Activated CD4-positive, alpha-beta T cell treated with anti-CD3 and anti-CD28 coated beads, Interleukin-2, amount 50 U/mL, for 16 hours (primary cell): ENCODE results near the gene FRYL.
"Not testable (repeated sequence)": the region's sequence is repeated elsewhere in the genome, so short reads cannot be mapped to it uniquely, and the experiment has no call there.

Experiments used
- DNase-seq: peaks from one replicate; pipeline ENCODE4 v3.0.0-alpha.2; 2020

The FRYL gene

GRCh38 chr4:48745223-48745622 is 34.9 kb downstream of the FRYL start:
- not testable (repeated sequence) for DNase-seq

DNA sequence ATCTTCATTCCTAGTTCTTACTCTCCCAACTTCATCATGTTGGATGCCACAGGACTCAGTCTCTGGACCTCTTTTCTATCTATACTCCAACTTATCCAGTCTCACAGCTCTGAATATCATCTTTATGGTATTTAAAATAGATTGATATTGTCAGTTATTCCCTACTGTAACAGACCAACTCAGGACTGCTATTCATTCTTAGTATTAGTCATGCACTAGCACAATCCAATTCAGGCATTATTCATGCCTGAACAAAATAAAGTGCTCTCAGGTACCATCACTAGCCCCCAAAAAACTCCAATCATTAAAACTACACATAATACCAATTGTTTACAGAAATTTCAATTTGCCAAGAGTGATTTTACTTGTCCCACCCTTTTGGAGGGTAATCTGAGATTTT is 37.7 kb downstream of the FRYL start:
- no peak for DNase-seq

GRCh38 chr4:48739560-48740019 is 40.5 kb downstream of the FRYL start:
- peak; percentile 67 for DNase-seq

GRCh38 chr4:48738856-48739255 is 41.2 kb downstream of the FRYL start:
- DNase-seq, result no peak

GRCh38 chr4:48728906-48729496 is 51.1 kb downstream of the FRYL start:
- not testable (repeated sequence) for DNase-seq

- no peak for DNase-seq
Measured at GRCh38 chr4:48727666-48728459, 52.2 kb downstream of the FRYL start.

GRCh38 chr4:48725414-48725813 is 54.7 kb downstream of the FRYL start:
- no peak for DNase-seq

DNA sequence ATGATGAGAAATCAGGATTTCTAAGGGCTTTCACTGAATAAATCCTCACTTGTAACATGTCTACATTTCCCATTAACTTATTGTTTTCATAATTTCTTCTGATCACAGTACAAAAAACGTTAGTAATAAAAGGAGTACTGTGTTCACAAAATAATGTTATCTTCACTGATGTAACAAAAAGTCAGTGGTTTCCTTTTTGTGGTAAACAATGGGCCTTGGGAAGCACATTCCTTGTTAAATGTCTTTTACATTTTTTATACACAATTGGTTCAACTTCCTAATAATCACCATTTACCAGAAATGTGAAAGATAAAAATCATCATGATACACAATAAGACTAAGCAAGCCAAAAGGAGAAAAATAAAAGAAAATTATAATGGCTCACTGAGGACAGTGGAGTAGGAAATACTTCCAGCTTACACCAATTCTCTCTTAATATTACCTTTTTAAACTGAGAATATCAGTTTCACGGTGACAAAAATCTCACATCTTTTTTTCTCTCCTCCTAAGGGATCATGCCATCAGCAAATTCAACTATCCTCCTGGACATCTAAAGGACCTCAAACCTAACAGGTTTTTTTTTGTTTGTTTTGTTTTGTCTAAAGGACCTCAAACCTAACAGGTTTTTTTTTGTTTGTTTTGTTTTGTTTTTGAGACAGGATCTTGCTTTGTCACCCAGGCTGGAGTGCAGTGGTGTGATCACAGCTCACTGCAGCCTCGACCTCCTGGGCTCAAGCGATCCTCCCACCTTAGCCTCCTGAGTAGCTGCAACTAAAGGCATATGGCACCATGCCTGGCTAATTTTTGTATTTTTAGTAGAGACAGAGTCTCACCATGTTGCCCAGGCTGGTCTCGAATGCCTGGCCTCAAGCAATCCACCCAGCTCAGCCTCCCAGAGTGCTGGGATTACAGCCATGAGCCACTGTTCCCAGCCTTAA is 57.3 kb downstream of the FRYL start:
- DNase-seq, result no peak

DNA sequence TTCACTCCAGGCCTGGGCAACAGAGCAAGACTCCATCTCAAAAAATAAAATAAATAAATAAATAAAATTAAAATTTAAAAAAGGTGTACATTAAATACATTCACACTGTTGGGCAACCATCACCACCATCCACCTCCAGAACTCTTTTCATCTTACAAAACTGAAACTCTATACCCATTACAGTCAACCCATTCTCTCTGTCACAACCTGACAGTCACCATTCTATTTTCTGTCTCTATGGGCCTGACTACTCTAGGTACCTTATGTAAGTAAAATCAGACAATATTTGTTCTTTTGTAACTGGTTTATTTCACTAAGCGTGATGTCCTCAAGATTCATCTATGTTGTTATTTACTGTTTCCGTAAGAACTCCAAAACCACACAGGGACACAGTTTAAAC is 59.6 kb downstream of the FRYL start:
- no peak for DNase-seq

DNA sequence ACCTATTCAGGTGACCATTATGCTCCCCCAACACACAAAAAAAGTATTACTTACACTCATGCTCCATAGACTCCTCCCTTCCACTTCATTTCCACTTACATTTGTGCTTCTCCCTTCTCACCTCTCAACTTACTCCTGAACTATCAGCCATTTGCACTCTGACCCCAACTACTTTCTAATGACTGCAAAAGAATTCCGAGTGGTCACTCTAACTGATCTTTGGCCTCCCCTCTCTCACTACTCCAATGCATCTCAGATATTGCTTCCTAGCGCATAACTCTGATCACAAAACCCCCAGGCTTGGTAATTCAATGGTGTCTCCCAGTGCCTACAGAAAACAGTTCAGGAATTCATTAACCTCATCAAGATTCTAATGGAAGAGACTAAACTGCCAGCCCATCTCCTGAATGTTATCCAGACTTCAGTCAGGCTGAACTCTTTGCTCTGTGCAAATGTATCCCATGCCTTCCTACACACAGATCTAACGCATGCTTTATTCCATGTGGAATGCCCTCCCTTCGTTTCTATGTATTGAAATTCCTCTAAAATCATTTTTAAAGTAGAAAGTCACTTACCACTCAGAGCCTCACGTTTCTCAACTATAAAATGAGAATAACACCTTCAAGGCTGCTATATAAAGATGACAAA is 61.1 kb downstream of the FRYL start:
- no peak for DNase-seq

GRCh38 chr4:48716285-48716684 is 63.8 kb downstream of the FRYL start:
- DNase-seq, result not testable (repeated sequence)

- DNase-seq, result no peak
Measured at GRCh38 chr4:48710446-48711209, 69.5 kb downstream of the FRYL start.

DNA sequence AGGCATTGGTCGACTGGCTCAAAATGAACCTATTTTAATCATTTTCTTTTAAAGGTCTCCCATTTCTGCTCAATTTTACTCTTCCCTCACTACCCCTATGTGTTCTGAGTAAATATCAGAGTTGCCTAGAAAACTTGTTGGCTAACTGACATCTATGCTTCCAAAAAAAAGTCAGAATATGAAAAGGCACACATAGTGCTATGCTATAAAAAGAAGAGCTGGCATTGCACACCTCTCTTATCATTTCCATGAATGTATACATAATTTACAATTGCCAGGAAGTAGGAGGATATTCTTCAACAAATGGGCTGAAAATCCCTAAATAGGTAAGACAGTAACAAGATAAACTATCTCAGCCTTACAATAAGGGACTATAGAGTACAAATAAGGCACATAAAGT is 70.2 kb downstream of the FRYL start:
- DNase-seq, result no peak

DNA sequence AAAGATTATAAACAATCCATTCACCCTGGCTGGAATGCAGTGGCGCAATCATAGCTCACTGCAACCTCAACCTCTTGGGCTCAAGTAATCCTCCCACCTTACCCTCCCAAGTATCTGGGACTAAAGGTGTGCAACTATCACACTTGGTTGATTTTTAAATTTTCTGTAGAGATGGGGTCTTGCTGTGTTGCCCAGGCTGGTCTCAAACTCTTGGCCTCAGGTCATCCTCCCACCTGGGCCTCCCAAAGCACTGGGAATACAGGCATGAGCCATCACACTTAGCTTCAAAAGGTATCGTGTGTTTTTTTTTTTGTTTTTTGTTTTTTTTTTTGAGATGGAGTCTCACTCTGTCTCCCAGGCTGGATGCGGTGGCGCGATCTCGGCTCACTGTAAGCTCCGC is 71.5 kb downstream of the FRYL start:
- DNase-seq, result no peak

- no peak for DNase-seq
Measured at GRCh38 chr4:48706736-48707135, 73.3 kb downstream of the FRYL start.

GRCh38 chr4:48705609-48706008 is 74.5 kb downstream of the FRYL start:
- DNase-seq, result no peak

- DNase-seq, result no peak
Measured at GRCh38 chr4:48704091-48704802, 75.8 kb downstream of the FRYL start.

DNA sequence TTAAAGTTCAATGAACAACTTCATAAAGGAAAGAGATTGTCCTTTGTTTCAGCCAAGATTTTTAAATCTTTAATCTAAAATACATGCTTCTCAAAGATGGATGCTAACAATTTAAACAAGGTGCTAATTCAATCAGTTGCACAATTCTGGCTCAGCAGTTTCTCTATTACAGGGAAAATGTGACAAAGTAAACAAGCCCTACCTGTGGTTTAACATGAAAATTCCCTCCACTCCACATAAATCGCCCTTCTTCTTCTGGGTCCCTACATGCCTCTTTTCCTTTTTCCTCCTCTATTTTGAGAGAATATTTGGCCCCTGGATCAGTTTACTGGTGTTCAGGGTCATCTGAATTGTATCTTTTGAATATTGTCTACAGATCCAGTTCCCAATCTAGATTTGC is 80.6 kb downstream of the FRYL start:
- peak; percentile 25 for DNase-seq

- no peak for DNase-seq
Measured at GRCh38 chr4:48698029-48698971, 81.8 kb downstream of the FRYL start.

- not testable (repeated sequence) for DNase-seq
Measured at GRCh38 chr4:48697516-48697915, 82.6 kb downstream of the FRYL start.
